AG08396 (cell line): ENCODE measurements around the gene MGLL.

Experiments
- DNase-seq: peaks from one replicate; pipeline ENCODE4 v3.0.0; 2012; ENCODE audit warnings: low spot score, mixed read lengths

Gene MGLL

GRCh38 chr3:127809611-127810010 lies 12.7 kb downstream of the MGLL start:
- DNase-seq = no peak

GRCh38 chr3:127809211-127809610 lies 13.1 kb downstream of the MGLL start:
- no peak for DNase-seq

GRCh38 chr3:127808197-127808596 lies 14.1 kb downstream of the MGLL start:
- no peak for DNase-seq

GRCh38 chr3:127805026-127805753 lies 17.1 kb downstream of the MGLL start:
- no peak for DNase-seq

- no peak for DNase-seq
These were observed 18.2 kb downstream of the MGLL start for GRCh38 chr3:127804141-127804540.

- peak; percentile 81 for DNase-seq
These were observed 18.7 kb downstream of the MGLL start for GRCh38 chr3:127803619-127804018.

GRCh38 chr3:127802606-127803005 lies 19.7 kb downstream of the MGLL start:
- no peak for DNase-seq

- DNase-seq = no peak
These were observed 20.5 kb downstream of the MGLL start for GRCh38 chr3:127801731-127802313.

- no peak for DNase-seq
These were observed 21.8 kb downstream of the MGLL start for GRCh38 chr3:127800508-127800907.

GRCh38 chr3:127799476-127800222 lies 22.7 kb downstream of the MGLL start:
- peak; percentile 76 for DNase-seq

- no peak for DNase-seq
These were observed 23.6 kb downstream of the MGLL start for GRCh38 chr3:127798716-127799115.

GRCh38 chr3:127796831-127797150 lies 25.5 kb downstream of the MGLL start:
- DNase-seq = no peak

GRCh38 chr3:127796045-127796830 lies 26.1 kb downstream of the MGLL start:
- DNase-seq = no peak

- DNase-seq = no peak
These were observed 27.3 kb downstream of the MGLL start for GRCh38 chr3:127794972-127795371.

- DNase-seq = no peak
These were observed 27.9 kb downstream of the MGLL start for GRCh38 chr3:127794402-127794801.

- peak; percentile 75 for DNase-seq
These were observed 29.6 kb downstream of the MGLL start for GRCh38 chr3:127792541-127793292.

- DNase-seq = peak; percentile 44
These were observed 30.9 kb downstream of the MGLL start for GRCh38 chr3:127791221-127791913.

- no peak for DNase-seq
These were observed 31.5 kb downstream of the MGLL start for GRCh38 chr3:127790882-127791183.

GRCh38 chr3:127789990-127790881 lies 32.1 kb downstream of the MGLL start:
- DNase-seq = no peak

- no peak for DNase-seq
These were observed 33.3 kb downstream of the MGLL start for GRCh38 chr3:127789051-127789450.
